K562 (cell line): ENCODE measurements around the gene CHML. TPM values are rescaled to one million over a fixed set of nuclear protein-coding genes. Genes with fewer than 3 reads are reported as not detected.

Experiments
- ATAC-seq: fragments of 200-7000 bp; cut with Tn5 transposase; 3 replicates; pipeline ENCODE4 v1.9.1; 2020; ENCODE audit warnings: moderate library complexity
- BruUV-seq: library from RNA; stranded (reverse); fragments of 400-500 nt; replicated peaks from 2 replicates; lab custom pipeline; 2021; lab: Mats Ljungman, UMichigan
- CTCF ChIA-PET: fragments of 300-600 bp; formaldehyde crosslinking; extraction: SDS; loops from one replicate; lab custom pipeline; 2021; ENCODE audit warnings: low intra/inter-chr PET ratio; lab: Yijun Ruan, JAX
- POLR2A ChIA-PET: fragments of 300-600, 350-650 bp; sonication (Branson Sonifier 250); formaldehyde crosslinking; extraction: SDS; loops from one replicate; lab custom pipeline; 2021; ENCODE audit warnings: antibody characterized with exemption, inconsistent platforms; lab: Yijun Ruan, JAX
- DNase-seq, 4 experiments: peaks; one replicate each; pipeline versions ENCODE4 v3.0.0 to v3.0.0-alpha.2; 2011 to 2018; ENCODE audit warnings: low spot score in 3 of 4, mixed read lengths in 3 of 4; ENCODE audit errors: extremely low read depth in 1 of 4
- FAIRE-seq: peaks from 2 replicates; lab custom pipeline; 2011; peaks lifted over from hg19 to GRCh38; lab: Jason Lieb, UNC
- H2AFZ ChIP-seq: 2 replicates; pipeline ENCODE4 v1.6.0; 2011; ENCODE audit warnings: low read depth, low read length, control low read depth, inconsistent platforms
- H3K27ac ChIP-seq: fragments of 200-600 bp; 3 replicates; pipeline ENCODE4 v1.8.0; 2011; ENCODE audit warnings: low read depth, mild to moderate bottlenecking, control low read depth, inconsistent platforms, low read length, moderate library complexity, mixed read lengths; ENCODE audit errors: extremely low read depth
- H3K27me3 ChIP-seq, 2 experiments: fragments of 300-600 bp in 1 of 2; 2 replicates in 1 of 2; 3 replicates in 1 of 2; pipeline versions ENCODE4 v1.6.0 to v1.8.0; 2011; ENCODE audit warnings: inconsistent platforms in 2 of 2, low read length in 2 of 2, mild to moderate bottlenecking in 1 of 2, mixed read lengths in 1 of 2, moderate library complexity in 1 of 2; ENCODE audit not compliant: control insufficient read depth in 2 of 2, insufficient read depth in 2 of 2
- H3K36me3 ChIP-seq: fragments of 300-600 bp; 3 replicates; pipeline ENCODE4 v1.8.0; 2011; ENCODE audit warnings: mild to moderate bottlenecking, low read length, inconsistent platforms; ENCODE audit not compliant: control insufficient read depth, insufficient read depth
- H3K4me1 ChIP-seq, 2 experiments: fragments of 200-600 bp in 1 of 2; replicated peaks in 1 of 2; 2 replicates in 1 of 2; 3 replicates in 1 of 2; pipeline versions ENCODE4 v1.5.1 to v1.8.0; 2011; ENCODE audit warnings: inconsistent platforms in 2 of 2, low read length in 2 of 2, mild to moderate bottlenecking in 1 of 2, mixed read lengths in 1 of 2, moderate library complexity in 1 of 2; ENCODE audit not compliant: control insufficient read depth in 2 of 2, insufficient read depth in 2 of 2
- H3K4me2 ChIP-seq: 2 replicates; pipeline ENCODE4 v1.6.1; 2011; ENCODE audit warnings: low read length, control low read depth, inconsistent platforms, mixed read lengths; ENCODE audit not compliant: insufficient read depth
- H3K4me3 ChIP-seq: fragments of 200-600 bp; sonication (generic), shearing (Covaris generic); 2 replicates; pipeline ENCODE4 v1.5.1; 2016; ENCODE audit warnings: control low read depth, inconsistent platforms
- H3K79me2 ChIP-seq: fragments of 200-600 bp; 3 replicates; pipeline ENCODE4 v1.8.0; 2011; ENCODE audit warnings: low read length, inconsistent platforms; ENCODE audit not compliant: control insufficient read depth, insufficient read depth
- H3K9ac ChIP-seq, 2 experiments: 2 replicates each; pipeline versions ENCODE4 v1.6.0 to v1.6.1; 2011; ENCODE audit warnings: low read depth in 2 of 2, low read length in 2 of 2, control low read depth in 1 of 2, inconsistent platforms in 1 of 2, mild to moderate bottlenecking in 1 of 2, mixed read lengths in 1 of 2; ENCODE audit not compliant: insufficient read depth in 1 of 2
- H3K9me1 ChIP-seq: one replicate; pipeline ENCODE4 v1.6.0; 2011; ENCODE audit warnings: inconsistent platforms, mild to moderate bottlenecking, low read length, moderate library complexity; ENCODE audit not compliant: control insufficient read depth, insufficient read depth
- H3K9me3 ChIP-seq: replicated peaks from 2 replicates; pipeline ENCODE4 v1.5.1; 2011; ENCODE audit warnings: low read depth, low read length, inconsistent platforms; ENCODE audit not compliant: control insufficient read depth, insufficient read depth
- H4K20me1 ChIP-seq: replicated peaks from 2 replicates; pipeline ENCODE4 v1.6.1; 2011; ENCODE audit warnings: low read length, inconsistent platforms, mixed read lengths; ENCODE audit not compliant: control insufficient read depth, insufficient read depth
- C11orf30 ChIP-seq: fragments of 450-650 bp; IDR thresholded peaks from 2 replicates; pipeline ENCODE4 v1.6.1; 2016; ENCODE audit warnings: low read depth, mild to moderate bottlenecking
- FOXK1 ChIP-seq: sonication (generic); formaldehyde crosslinking; IDR thresholded peaks from 2 replicates; pipeline ENCODE4 v1.8.0; 2022; ENCODE audit warnings: missing genetic modification reagents, mild to moderate bottlenecking, borderline replicate concordance
- MAFF ChIP-seq: IDR thresholded peaks from 2 replicates; pipeline ENCODE4 v1.6.1; 2012; ENCODE audit warnings: low read length, improper control_type of control experiment
- MAFG ChIP-seq: fragments of 450-650 bp; conservative IDR thresholded peaks from 2 replicates; pipeline ENCODE4 v1.6.1; 2016; ENCODE audit warnings: missing genetic modification characterization, missing compliant biosample characterization
- MAFK ChIP-seq: IDR thresholded peaks from 2 replicates; pipeline ENCODE4 v1.6.1; 2011; ENCODE audit warnings: low read length, improper control_type of control experiment
- NFE2 ChIP-seq: IDR thresholded peaks from 2 replicates; pipeline ENCODE4 v1.6.1; 2014; ENCODE audit warnings: antibody characterized with exemption, low read depth
- SREBF2 ChIP-seq: sonication (generic); formaldehyde crosslinking; IDR thresholded peaks from 2 replicates; pipeline ENCODE4 v1.4.0; 2020; ENCODE audit warnings: mild to moderate bottlenecking, missing genetic modification reagents
- ZNF316 ChIP-seq: fragments of 450-650 bp; IDR thresholded peaks from 2 replicates; pipeline ENCODE4 v1.6.1; 2016
- WGBS: fragments of 100-300 bp; shearing (Covaris generic); methylation state at CpG from one replicate; pipeline ENCODE4 v1.1.6; 2016; ENCODE audit warnings: low coverage, mixed read lengths; ENCODE audit not compliant: insufficient coverage; ENCODE audit errors: missing lambda C conversion rate; 5-methylcytosine and 5-hydroxymethylcytosine counted together
- in situ Hi-C: fragments of 300-500 bp; cut with MboI; formaldehyde crosslinking; loops from 4 replicates; pipeline ENCODE4 v1.15.0; 2018; ENCODE audit warnings: inconsistent platforms, mixed read lengths
- intact Hi-C: fragments of 100-400 bp; cut with micrococcal nuclease; formaldehyde crosslinking; loops from 2 replicates; pipeline ENCODE4 v1.14.2; 2022
- polyA plus RNA-seq, 8 experiments: library from polyadenylated mRNA; depleted of rRNA in 4 of 8; stranded (reverse) in 5 of 8; unstranded in 3 of 8; fragments of >200 nt; fragmentation: Nextera tagmentation in 2 of 8; fragmentation: Illumina TruSeq in 1 of 8; extraction: Ambion mirVana in 2 of 8; extraction: Trizol in 1 of 8; gene quantifications; 2 replicates each; pipeline versions ENCODE4 v1.2.1 to v1.2.3, GENCODE V29; 2011 to 2014; ENCODE audit warnings: inconsistent platforms in 1 of 8, missing spikeins in 1 of 8
- total RNA-seq, 7 experiments: library from RNA; depleted of rRNA in 6 of 7; stranded (reverse); fragments of >200 nt in 6 of 7; fragmentation: Illumina TruSeq in 2 of 7; extraction: Trizol in 2 of 7; gene quantifications; 2 replicates each; pipeline versions ENCODE4 v1.2.1 to v1.2.3, GENCODE V29; 2011 to 2021; ENCODE audit warnings: low replicate concordance in 1 of 7
- TF ChIP-seq, protein P1 (sequence below): fragments of 250-450 bp; sonication (Bioruptor Pico); IDR thresholded peaks from 2 replicates; pipeline ENCODE4 v1.9.0; 2021; ENCODE audit warnings: mild to moderate bottlenecking, inconsistent platforms
- TF ChIP-seq, protein P2 (sequence below), 2 experiments: fragments of 150-350 bp in 1 of 2; IDR thresholded peaks; 2 replicates each; pipeline ENCODE4 v1.6.1; 2012 to 2016; ENCODE audit warnings: low read depth in 2 of 2, low read length in 2 of 2, mild to moderate bottlenecking in 1 of 2, moderate library complexity in 1 of 2

The CHML gene
- total and polyA plus RNA-seq, 9 of the 15 experiments (the other 6 are each of a cell fraction or from before 2014, with no cell fraction given), result 13.0 to 88.3 (median 62.8) TPM

DNA sequence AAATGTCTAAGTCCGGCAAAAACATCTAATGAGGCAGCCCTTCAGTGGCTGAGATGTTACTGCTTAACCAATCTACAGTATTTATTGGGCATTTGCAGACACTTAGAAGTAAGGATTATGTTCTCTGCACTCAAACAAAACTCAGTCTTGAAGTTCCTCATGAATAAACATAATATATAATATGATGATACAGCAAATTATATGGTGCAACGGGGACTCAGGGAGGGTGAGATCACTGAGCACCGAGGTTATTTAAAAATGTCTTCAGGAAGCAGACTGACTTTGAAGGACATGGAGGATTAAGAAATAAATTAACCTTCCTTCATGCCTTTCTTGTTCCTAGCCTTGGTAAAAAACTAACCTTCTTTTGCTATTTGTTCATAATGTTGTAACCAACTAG is 39.8 kb upstream of the CHML start:
- POLR2A ChIA-PET, result interaction anchor here (1.2 to 3.0 kb wide), 3 partner anchors 9 to 41 kb away, joined by 3 to 8 read pairs (median 4); no protein-coding TSS in a partner anchor
- CTCF ChIA-PET, result no interaction called here
- no peak for FAIRE-seq

DNA sequence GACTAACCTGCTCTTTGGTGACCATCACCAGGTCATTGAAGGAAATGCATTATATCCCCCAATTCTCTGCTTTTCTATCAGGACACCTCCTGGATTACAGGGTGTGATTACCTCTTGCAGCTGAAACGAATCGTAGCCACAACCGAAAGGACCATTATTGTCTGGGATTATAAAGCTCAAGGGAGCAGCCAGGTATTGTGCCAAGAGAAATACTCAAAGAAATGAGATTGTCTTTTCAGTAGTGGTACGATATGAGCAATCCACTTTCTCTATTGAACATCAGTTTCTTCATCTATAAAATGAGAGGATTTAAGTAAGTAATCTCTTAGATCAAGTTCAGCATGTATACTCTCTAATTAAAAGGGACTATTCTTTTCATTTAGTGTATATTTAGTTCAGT is 39.2 kb upstream of the CHML start:
- in situ Hi-C loops (no loop called here), intact Hi-C loops (no loop called here)

More for the DNA sequence above, 39.8 kb upstream of the CHML start:
- Histone ChIP-seq H3K27me3 (no peaks in the 10 kb centered on the region), H3K4me3 (no peak overlapping the region), H2AFZ (peak overlapping the region; percentile 79), H3K9ac (no peak overlapping the region), H3K27ac (no peak overlapping the region), H3K4me2 (no peak overlapping the region), H3K4me1 (0 out of 5 replicates have a peak, but pooled peaks cover 0 to 6% of the 10 kb centered on the region in 2 experiments), H3K79me2 (no peaks in the 10 kb centered on the region), H3K9me1 (no peaks in the 10 kb centered on the region), H4K20me1 (no peaks in the 10 kb centered on the region), H3K9me3 (no peaks in the 10 kb centered on the region), H3K36me3 (no peaks in the 10 kb centered on the region)
- DNase-seq (no peak), ATAC-seq (peak; percentile 55)
- WGBS, result 25% methylated on average over 3 of the region's 3 CpGs
- TF ChIP-seq MAFK (peak; percentile 97), NFE2 (peak; percentile 69), ZNF316 (peak; percentile 98), FOXK1 (CRISPR knock-in tag) (no peak), MAFG (tag) (peak; percentile 96), MAFF (peak; percentile 98), SREBF2 (CRISPR knock-in tag) (no peak), C11orf30 (peak; percentile 97)
- in situ Hi-C loops, result no loop called here
- intact Hi-C loops, result no loop called here
- BruUV-seq, result no TSS peak

More for the DNA sequence above, 39.2 kb upstream of the CHML start:
- H3K4me2 ChIP-seq, result no peak overlapping the region
- TF ChIP-seq, protein P1, sequence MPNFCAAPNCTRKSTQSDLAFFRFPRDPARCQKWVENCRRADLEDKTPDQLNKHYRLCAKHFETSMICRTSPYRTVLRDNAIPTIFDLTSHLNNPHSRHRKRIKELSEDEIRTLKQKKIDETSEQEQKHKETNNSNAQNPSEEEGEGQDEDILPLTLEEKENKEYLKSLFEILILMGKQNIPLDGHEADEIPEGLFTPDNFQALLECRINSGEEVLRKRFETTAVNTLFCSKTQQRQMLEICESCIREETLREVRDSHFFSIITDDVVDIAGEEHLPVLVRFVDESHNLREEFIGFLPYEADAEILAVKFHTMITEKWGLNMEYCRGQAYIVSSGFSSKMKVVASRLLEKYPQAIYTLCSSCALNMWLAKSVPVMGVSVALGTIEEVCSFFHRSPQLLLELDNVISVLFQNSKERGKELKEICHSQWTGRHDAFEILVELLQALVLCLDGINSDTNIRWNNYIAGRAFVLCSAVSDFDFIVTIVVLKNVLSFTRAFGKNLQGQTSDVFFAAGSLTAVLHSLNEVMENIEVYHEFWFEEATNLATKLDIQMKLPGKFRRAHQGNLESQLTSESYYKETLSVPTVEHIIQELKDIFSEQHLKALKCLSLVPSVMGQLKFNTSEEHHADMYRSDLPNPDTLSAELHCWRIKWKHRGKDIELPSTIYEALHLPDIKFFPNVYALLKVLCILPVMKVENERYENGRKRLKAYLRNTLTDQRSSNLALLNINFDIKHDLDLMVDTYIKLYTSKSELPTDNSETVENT (CRISPR knock-in tag), result no peak
- TF ChIP-seq, protein P2, sequence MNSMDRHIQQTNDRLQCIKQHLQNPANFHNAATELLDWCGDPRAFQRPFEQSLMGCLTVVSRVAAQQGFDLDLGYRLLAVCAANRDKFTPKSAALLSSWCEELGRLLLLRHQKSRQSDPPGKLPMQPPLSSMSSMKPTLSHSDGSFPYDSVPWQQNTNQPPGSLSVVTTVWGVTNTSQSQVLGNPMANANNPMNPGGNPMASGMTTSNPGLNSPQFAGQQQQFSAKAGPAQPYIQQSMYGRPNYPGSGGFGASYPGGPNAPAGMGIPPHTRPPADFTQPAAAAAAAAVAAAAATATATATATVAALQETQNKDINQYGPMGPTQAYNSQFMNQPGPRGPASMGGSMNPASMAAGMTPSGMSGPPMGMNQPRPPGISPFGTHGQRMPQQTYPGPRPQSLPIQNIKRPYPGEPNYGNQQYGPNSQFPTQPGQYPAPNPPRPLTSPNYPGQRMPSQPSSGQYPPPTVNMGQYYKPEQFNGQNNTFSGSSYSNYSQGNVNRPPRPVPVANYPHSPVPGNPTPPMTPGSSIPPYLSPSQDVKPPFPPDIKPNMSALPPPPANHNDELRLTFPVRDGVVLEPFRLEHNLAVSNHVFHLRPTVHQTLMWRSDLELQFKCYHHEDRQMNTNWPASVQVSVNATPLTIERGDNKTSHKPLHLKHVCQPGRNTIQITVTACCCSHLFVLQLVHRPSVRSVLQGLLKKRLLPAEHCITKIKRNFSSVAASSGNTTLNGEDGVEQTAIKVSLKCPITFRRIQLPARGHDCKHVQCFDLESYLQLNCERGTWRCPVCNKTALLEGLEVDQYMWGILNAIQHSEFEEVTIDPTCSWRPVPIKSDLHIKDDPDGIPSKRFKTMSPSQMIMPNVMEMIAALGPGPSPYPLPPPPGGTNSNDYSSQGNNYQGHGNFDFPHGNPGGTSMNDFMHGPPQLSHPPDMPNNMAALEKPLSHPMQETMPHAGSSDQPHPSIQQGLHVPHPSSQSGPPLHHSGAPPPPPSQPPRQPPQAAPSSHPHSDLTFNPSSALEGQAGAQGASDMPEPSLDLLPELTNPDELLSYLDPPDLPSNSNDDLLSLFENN (IDR thresholded peaks at IDR 0.05; ENCODE audit: low read depth in 2 of 2, low read length in 2 of 2), result no peak
- no peaks in the 10 kb centered on the region for H3K36me3 ChIP-seq
- no peaks in the 10 kb centered on the region for H3K9me1 ChIP-seq
- WGBS, result 41% methylated on average over 4 of the region's 4 CpGs
- ATAC-seq (no peak), DNase-seq (no peak), FAIRE-seq (no peak)
- H3K27ac ChIP-seq, result no peak overlapping the region
- H3K9ac ChIP-seq, result no peak overlapping the region
- no peaks in the 10 kb centered on the region for H3K27me3 ChIP-seq
- 0 out of 5 replicates have a peak, but pooled peaks cover 0 to 6% of the 10 kb centered on the region in 2 experiments for H3K4me1 ChIP-seq
- no peaks in the 10 kb centered on the region for H3K79me2 ChIP-seq
- BruUV-seq, result no TSS peak
- H2AFZ ChIP-seq, result peak overlapping the region; percentile 79
- POLR2A ChIA-PET, result interaction anchor here (1.0 to 3.0 kb wide), 4 partner anchors 9 to 14 kb away, joined by 3 to 8 read pairs (median 5); no protein-coding TSS in a partner anchor
- no peaks in the 10 kb centered on the region for H3K9me3 ChIP-seq
- no peak overlapping the region for H3K4me3 ChIP-seq
- no peaks in the 10 kb centered on the region for H4K20me1 ChIP-seq
- CTCF ChIA-PET, result no interaction called here
